NCI-H1694 treated with DMSO at 0.1 percent for 48 hours (cell line): ENCODE data around the gene BMF.
"Not testable (repeated sequence)": the region's sequence is repeated elsewhere in the genome, so short reads cannot be mapped to it uniquely, and the experiment has no call there.

Experiments used
- DNase-seq: peaks from one replicate; lab custom pipeline; 2025; lab: John Stamatoyannopoulos, UW

The BMF gene

DNA sequence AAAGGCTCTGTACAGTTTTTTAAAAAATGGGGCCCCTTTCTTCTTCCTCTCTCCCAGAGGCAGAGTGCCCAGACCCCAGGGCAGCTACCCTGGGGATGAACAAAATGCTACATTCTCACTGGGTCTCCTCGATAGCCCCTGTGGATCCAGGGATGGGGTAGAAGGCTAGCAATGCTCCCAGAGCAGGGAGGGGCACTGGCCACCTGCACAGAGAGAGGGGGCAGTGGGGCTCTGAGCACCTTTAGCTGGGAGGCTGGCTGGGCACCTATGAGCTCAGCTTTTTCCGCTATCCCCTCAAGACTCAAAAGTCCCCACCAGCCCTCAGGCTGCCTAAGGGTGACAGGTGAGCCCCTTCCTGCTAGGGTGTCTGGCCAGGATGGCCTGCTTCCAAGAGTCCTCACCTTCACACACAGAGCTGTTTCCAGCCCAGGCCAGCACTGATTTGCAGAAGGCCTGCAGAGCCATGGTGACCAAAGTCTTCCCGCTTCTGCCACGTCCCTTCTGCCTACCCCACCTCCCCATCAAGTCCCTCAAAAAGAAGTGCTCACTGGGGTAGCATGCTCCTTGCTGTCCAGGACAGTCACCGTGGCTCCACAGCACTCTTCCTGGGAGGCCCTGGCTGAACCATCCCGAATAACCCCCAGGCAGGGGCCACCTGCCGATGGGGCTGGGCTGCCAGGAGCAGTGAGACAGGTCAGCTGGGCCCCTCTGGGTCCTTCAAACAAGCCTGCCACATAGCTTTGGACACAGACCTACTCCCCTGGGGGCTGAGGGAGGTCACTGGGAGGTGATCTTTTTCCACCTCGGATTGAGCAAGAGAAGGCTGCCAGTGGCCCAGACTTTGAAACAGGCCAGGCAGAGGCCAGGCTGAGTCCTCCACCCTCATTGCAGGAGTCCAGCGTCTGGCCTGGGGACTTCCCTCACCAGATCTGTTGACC, 20.4 kb downstream of the BMF start:
- no peak for DNase-seq

DNA sequence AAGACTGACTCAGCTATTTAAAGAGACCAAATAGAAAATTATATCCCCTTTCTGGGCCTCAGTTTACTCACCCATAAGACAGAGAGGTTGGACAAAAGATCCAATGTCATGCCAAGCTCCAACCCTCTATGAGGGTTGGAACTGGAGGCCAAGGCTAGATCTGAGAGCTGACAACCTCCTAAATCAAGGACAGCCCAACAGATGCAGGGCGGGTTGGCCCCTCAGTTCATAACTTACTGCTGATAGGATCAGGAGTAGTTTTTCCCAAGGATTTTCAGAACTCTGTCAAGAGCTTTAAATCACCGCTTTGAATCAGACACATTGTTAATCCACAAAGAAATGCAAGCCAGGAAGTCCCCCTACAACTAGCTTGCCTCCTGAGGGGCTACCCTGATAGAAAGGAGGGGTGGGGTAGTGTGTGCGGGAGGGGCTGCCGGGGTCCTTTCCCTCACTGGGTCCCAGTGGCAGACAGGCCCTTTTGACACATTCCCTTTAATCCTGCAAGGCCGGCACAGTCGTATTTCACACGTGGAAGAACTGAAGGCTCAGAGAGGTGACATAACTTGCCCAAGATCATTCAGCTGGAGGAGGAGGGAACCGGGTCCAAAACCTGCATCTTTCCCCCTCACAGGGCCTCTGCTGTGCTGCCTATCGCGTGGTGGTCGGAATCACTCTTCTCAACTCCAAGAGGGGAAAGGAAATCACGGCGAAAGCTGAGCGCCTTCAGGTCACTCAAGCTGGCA, 21.4 kb downstream of the BMF start:
- DNase-seq = no peak

DNA sequence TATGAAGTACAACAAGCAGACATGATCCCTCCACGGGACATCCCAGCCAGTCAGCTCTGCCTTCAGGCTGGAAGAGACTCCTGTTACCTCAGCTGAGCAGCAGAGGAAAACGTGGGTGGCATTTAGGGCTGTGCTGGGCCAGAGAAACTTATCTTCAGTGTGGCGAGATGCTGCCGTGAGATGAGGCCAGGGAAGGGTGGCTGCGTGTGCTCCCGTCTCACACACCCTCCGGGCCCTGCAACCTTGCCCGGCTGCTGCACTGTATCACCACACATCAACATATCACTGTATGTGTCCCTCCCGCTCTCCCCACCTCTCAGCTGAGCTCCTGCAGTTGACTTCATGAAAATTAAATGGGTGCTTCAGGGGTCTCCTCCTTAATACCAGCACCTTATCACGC, 23.4 kb downstream of the BMF start:
- DNase-seq = no peak

DNA sequence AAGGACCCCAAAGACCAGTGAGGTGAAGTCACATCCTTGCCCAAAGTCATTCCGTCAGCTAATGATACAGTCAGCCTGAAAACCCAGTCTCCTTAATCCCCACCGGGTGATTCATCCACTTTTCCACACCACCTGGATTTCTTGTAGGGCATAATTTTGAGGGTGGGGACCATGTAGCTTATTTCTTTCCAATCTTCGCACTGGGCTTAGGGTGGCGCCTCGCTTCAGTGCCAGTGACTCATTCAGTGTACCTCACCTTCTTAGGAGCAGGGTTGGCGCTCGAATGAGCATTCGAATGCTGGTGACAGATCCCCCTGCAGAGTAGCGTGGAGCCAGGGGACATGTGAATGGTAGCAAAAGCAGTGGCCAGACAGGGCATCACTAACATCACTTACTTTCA, 24.0 kb downstream of the BMF start:
- DNase-seq = no peak

DNA sequence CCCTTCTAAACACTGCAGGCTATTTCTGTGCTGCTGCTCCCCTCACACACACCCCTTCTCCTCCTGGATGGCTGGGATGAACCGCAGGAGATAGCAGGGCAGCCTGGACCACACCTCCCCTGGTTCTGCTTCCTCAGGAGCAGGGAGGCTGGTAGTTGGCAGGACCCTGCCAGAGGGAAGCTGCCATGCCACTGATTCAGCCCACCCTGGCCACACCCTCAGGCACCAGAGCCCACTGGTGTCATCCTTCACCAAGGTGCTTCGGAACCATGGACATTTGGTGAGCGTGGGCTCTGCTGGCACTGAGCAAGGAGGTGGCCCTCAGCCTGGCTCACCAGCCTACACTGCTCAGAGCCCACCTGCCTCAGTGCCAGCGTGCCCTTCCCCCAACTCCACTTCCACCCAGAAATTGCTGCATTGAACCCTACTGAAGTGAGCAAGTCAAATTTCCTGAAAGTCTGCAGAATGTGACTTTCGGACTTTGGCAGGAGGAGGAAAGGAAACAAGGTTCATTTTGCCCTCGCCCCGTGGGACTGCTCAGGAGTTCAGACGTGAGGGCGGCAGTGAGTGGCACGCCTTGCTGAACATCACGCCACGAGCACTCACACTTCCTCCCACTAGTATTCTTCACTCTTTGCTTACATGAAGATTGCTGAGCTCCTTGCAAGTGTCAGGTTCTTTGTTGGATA, 26.3 kb downstream of the BMF start:
- DNase-seq = no peak

DNA sequence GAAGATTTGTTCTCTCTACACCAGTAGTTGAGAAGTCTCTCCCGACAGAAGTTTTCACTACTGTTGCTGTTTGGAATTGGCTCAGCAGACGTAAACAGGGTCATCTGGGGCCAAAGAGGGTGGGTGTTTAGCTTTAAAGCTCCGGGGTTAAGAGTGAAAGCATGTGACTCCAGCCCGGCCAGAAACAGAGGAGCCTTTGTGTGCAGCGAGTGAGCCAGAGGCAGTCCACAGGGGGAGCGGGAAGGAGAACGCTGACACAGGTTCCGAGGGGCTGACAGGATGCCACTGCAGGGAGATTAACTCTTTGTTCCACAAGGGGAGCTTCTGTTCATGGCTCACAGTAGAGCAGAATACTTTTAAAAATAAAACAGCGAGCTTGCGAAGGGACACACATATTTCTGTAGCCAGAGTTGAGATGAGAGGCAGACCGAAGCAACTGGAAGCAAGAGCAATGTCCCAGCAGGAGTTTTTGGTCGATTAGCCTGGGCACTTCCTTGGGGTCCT, 26.9 kb downstream of the BMF start:
- DNase-seq = no peak

DNA sequence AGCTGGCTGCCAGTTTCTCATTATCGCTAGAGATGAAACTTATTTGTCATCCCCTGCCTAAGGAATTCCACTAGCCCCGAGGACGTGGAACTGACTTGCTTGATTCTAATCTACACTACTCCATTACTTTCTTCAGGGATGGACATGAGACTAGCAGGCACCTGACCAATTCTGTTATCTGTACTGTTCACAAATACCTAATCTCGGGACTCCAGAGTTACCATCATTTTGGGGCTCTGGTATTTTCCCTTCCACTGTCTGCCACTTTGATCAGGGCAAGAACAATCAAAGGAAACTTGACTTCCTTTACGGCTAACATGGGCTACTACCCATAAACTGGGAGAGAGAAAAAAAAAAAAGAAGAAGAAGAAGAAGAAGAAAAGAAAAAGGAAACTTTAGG, 27.8 kb downstream of the BMF start:
- DNase-seq = no peak

DNA sequence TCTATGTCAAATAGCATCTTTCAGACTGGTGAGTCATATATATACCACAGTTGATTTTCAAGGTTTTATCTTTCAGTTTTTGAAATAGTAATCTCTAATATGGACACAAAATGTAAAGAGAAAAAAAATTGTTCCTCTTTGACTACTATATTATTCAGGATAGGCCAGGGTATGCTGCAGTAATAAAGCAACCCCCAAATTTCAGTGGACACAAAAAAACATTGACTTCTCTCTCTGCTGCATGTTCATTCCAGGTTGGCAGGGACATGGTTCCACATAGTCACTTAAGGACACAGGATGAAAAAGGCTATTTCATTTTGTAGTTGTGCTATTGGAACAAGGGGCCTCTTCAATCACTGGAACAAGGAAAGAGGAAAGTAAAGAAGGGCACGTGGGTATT, 28.6 kb downstream of the BMF start:
- DNase-seq = no peak

DNA sequence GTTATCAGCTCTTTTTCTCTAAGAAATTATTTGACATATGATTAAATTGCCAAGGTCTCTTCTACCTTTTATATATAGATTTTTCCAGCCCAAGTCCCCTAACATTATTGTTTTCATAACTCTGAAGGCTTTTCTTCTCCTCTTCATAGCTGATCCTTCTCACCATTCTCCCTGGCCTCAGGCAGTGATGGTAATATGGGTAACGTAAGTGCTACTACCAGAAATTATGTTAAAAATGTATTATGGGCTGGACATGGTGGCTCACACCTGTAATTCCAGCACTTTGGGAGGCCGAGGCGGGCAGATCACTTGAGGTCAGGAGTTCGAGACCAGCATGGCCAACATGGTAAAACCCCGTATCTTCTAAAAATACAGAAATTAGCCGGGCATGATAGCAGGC, 29.2 kb downstream of the BMF start:
- DNase-seq = no peak

DNA sequence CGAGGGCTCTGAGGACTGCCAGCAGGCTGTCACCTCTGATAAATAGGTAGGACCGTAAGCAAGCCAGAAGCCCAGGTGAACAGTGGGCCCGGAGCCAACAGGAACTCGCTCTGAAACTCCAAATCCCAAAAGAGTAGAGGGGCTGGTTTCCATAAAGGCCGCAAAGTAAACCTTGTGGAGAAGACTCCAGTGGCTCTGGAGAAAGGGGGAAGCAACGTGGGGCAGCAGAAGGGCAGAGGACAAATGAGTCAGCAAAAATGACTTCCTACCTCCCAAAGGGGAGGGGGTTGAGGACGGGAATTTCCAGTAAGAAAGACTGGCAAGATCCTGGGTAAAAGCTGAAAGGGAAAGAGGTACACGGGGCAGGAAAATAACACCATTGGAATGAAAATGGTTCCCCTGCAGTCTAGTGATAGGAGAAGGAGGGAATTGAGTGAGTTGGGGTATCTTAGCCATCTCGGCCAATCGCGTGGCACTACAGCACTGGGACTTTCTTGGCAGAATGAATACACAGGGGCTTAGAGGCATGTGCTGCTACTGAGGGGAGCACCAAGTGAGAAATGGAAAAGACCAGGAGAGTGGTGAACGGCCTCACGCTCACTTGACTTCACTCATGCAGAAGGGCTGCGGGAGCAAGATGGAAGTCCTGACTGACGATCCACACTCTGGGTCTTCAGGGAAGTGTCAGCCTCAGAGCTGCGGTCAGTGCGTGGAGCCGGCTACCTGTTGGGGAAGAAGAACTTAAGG, 33.2 kb downstream of the BMF start:
- no peak for DNase-seq

DNA sequence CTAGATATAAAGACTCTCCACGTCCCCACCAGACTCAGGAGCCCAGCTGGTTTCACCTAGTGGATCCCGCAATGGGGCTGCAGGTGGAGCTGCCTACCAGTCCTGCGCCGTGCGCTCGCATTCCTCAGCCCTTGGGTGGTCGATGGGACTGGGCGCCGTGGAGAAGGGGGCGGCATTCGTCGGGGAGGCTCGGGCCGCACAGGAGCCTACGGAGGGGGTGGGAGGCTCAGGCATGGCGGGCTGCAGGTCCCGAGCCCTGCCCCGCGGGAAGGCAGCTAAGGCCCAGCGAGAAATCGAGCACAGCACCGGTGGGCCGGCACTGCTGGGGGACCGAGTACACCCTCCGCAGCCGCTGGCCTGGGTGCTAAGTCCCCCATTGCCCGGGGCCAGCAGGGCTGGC, 34.0 kb downstream of the BMF start:
- not testable (repeated sequence) for DNase-seq

DNA sequence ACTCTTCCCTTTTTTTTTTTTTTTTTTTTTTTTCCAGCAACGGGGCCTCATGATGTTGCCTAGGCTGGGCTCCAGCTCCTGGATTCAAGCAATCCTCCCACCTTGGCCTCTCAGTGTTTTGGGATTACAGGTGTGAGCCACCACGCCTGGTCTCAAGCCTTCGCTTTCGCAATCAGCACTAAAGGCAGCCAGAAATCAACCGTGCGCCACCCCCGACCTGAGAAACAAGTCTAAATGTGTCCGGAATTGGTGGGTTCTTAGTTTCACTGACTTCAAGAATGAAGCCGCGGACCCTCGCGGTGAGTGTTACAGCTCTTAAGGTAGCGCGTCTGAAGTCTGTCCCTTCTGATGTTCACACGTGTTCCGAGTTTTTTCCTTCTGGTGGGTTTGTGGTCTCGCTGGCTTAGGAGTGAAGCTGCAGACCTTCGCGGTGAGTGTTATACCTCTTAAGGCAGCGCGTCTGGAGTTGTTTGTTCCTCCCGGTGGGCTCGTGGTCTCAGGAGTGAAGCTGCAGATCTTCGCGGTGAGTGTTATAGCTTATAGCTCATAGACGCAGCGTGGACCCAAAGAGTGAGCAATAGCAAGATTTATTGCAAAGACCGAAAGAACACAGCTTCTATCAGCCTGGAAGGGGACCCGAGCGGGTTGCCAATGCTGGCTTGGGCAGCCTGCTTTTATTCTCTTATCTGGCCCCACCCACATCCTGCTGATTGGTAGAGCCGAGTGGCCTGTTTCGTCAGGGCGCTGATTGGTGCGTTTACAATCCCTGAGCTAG, 34.8 kb downstream of the BMF start:
- not testable (repeated sequence) for DNase-seq

DNA sequence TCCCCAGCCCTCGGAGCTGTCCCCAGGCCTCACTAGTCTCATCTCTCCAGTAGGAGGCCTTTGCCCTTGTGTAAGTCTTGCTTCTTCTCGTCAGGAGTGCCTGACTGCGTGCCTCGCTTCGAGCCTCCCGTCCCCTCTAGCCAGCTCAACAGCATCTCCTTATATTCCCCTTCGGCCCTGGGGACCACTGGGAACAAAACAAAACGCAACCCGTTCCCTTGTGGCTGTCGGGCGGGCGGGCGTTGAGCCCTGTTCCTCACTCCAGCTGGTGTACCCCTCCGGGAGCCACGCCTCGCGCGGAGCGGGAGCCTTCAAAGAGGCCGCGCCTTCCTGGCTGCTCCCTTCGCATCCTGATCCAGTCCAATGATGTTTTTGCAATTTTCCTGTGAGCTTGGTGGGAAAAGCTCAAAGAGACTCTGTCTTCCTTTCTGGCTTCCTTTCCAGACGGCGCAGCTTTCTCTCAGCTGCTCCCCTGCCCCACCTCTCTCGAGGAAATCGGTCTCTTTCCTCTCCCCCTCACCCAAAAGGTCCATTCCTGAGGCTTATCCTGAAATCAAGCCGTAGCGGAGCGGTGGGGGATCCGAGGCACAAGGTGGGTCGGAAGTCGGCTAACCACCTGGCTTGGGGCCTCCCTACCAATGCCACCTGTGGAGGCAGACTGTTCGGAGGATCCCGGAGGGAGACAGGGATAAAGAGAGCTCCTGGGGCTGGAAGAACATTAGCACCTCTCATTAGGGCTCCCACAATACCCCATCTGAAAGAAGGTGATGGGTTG, 36.3 kb downstream of the BMF start:
- DNase-seq = no peak

DNA sequence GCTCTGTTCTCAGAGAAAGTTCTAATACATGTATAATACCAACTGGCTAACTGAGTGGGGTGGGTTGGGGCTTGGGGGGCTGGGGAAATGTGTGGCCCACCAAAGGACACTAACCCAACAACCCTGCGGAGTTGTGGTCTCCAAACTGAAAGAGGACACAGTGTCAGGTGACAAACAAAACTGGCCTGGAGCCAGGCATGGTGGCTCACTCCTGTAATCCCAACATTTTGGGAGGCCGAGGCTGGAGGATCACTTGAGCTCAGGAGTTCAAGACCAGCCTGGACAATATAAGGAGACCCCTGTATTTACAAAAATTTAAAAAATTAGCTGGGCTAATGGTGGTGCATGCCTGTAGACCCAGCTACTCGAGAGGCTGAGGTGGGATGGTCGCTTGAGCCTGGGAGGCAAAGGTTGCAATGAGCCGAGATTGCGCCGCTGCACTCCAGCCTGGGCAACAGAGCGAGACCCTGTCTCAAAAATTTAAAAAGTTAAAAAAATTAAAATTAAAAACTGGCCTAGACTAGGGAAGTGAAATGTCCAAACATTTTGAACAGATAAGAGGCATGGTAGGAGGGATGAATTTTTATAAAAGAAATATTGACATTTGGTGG, 38.0 kb downstream of the BMF start:
- DNase-seq = no peak

DNA sequence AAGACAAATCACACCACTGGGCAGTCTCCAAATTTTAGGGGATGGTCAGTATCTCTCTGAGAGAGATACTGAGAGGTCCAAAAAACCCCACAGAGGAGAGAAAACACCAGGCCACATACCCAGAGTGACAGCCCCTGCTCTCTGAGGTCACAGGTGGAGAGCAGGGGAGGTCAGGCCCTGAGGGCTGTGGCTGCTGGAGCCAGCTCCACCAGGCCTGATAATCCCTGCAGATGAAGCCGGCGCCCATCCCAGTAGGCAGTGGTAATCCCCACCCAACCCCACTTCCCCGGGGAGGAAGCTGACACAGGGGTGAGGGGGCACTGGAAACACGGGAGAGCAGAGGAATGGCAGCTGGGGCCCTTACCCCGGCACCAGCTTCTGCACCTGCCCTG, 38.5 kb downstream of the BMF start:
- DNase-seq = no peak

DNA sequence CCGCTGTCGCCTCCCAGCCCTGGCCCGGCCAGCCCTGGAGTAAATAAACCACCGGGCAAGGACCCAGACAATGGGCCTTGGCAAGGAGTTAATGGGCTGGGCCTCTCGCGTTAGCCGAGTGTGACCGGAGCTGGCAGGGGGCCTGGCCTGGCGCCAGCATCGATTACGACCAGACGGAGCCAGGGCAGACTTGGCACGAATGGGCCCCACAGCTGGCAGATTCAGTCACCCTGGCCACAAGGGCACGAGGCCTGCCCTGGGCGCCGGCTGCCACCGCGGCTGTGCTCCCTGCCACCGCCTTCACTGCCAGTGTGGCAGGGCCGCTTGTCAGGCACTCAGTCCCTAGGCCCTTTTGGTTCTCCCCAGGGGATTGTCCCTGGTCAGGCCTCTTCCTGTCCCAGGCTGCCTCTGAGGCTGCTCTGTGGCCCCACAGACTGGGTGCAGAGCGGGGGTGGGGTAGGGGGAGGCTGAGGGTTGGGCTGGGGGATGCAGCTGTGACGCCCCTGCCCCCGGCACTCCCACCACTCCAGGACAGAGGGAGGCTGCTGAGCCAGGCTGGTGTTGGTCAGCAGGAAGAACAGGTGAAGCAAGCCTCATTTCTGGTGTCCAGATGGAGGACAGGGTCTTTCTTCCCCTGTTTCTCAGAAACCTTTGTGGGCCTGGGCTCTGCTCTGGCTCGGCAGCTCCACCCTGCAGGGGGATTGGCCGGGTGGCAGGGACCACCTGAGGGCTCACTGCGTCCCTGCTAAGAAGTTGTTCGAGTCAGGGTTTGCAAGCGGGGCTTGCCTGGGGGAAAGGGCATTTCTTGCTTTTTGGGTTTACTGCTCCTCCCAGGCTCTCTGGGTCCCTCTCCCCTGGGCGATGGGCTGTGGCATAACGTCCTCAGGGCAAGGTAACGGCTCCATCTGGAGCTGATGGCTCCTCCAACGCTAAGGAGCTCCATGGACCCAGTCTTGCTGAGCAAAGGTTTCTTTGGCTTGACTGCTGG, 39.2 kb downstream of the BMF start:
- DNase-seq = peak; percentile 75

DNA sequence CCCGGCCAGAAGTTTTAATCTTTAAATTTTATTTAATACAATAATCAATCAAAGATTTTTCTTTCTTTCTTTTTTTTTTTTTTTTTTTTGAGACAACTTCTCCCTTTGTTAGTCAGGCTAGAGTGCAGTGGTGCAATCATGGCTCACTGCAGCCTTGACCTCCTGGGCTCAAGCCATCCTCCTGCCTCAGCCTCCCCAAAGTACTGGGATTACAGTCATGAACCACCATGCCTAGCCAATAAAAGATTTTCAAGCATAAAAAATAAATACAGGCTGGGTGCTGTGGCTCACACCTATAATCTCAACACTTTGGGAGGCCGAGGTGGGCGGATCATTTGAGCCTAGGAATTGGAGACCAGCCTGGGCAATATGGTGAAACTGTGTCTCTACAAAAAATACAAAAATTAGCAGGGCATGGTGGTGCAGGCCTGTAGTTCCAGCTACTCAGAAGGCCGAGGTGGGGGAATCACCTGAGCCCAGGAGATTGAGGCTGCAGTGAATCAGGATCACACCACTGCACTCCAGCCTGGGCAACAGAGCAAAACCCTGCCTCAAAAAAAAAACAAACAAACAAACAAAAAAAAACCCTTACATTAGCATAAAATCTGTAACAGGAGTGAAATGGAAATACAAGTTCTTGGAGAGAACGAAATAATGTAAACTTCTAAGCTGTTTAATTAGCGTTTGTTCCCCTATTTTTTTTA, 40.6 kb downstream of the BMF start:
- DNase-seq = no peak

DNA sequence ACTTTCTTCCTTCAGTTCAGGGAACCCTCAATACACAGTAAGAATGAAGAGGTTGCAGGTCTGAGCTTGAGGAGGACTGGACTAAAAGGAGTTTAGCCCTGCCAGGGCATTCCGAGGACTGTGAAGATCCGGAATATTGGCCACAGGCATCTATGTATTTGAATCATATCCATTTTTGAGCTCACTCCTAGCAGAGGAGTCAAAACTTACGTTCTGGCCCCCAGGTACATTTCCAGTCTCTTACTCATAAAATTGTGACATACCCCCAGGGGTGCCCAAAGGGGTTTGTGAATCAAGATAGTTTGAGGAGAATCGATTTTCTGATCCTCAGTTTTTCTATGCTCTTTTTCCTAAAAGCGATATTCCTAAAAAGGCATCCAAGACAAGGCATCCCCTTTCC, 42.1 kb downstream of the BMF start:
- no peak for DNase-seq
